Smooth muscle cell (in vitro differentiated cells): Measurements from ENCODE around the gene WDR59. TPM values are rescaled to one million over a fixed set of nuclear protein-coding genes. Genes with fewer than 3 reads are reported as not detected.

Experiments used
- DNase-seq: peaks from one replicate; lab custom pipeline; 2025; ENCODE audit not compliant: unreplicated experiment; lab: John Stamatoyannopoulos, UW
- H2AFZ ChIP-seq: fragments of 200-600 bp; sonication (generic); 2 replicates; pipeline ENCODE4 v1.6.0; 2016; ENCODE audit warnings: antibody characterized with exemption, low read depth, mild to moderate bottlenecking
- H3F3A ChIP-seq: fragments of 200-600 bp; sonication (generic); 2 replicates; pipeline ENCODE4 v1.6.0; 2017; ENCODE audit warnings: antibody characterized with exemption, low read depth
- H3K27ac ChIP-seq: fragments of 200-600 bp; sonication (generic); 2 replicates; pipeline ENCODE4 v1.5.1; 2016; ENCODE audit warnings: low read depth, mild to moderate bottlenecking
- H3K27me3 ChIP-seq: fragments of 200-600 bp; sonication (generic); 2 replicates; pipeline ENCODE4 v1.6.1; 2016; ENCODE audit warnings: low read depth, mild to moderate bottlenecking
- H3K36me3 ChIP-seq: fragments of 200-600 bp; sonication (generic); 2 replicates; pipeline ENCODE4 v1.5.1; 2016; ENCODE audit warnings: low read depth
- H3K4me1 ChIP-seq: fragments of 200-600 bp; sonication (generic); 2 replicates; pipeline ENCODE4 v1.5.1; 2016; ENCODE audit warnings: low read depth
- H3K4me2 ChIP-seq: fragments of 200-600 bp; sonication (generic); 2 replicates; pipeline ENCODE4 v1.6.0; 2016; ENCODE audit warnings: mild to moderate bottlenecking
- H3K4me3 ChIP-seq: fragments of 200-600 bp; sonication (generic); 2 replicates; pipeline ENCODE4 v1.5.1; 2016; ENCODE audit warnings: mild to moderate bottlenecking
- H3K79me2 ChIP-seq: fragments of 200-600 bp; sonication (generic); 2 replicates; pipeline ENCODE4 v1.6.0; 2016; ENCODE audit warnings: low read depth, mild to moderate bottlenecking
- H3K9ac ChIP-seq: fragments of 200-600 bp; sonication (generic); 2 replicates; pipeline ENCODE4 v1.6.0; 2016; ENCODE audit warnings: low read depth
- H3K9me3 ChIP-seq: fragments of 200-600 bp; sonication (generic); replicated peaks from 2 replicates; pipeline ENCODE4 v1.5.1; 2016; ENCODE audit warnings: low read depth
- H4K20me1 ChIP-seq: fragments of 200-600 bp; sonication (generic); 2 replicates; pipeline ENCODE4 v1.6.0; 2016; ENCODE audit warnings: low read depth
- CTCF ChIP-seq: fragments of 200-600 bp; sonication (generic); IDR thresholded peaks from 2 replicates; pipeline ENCODE4 v1.5.1; 2017; ENCODE audit warnings: borderline replicate concordance, mild to moderate bottlenecking, antibody characterized with exemption; ENCODE audit not compliant: insufficient read depth, poor library complexity, severe bottlenecking
- WGBS: methylation state at CpG from one replicate; pipeline ENCODE4 v1.1.7; 2016; ENCODE audit warnings: low lambda C conversion rate; 5-methylcytosine and 5-hydroxymethylcytosine counted together
- polyA plus RNA-seq: library from polyadenylated mRNA; unstranded; fragments of >200 nt; fragmentation: Nextera tagmentation; extraction: Ambion mirVana; gene quantifications from 2 replicates; pipeline ENCODE4 v1.2.1, GENCODE V29; 2016
- total RNA-seq: library from RNA; depleted of rRNA; stranded (reverse); fragments of >200 nt; gene quantifications from 2 replicates; pipeline ENCODE4 v1.2.3, GENCODE V29; 2014

The WDR59 gene
- total and polyA plus RNA-seq, 2 experiments from 2014 or later, result 14.3 to 19.2 TPM

DNA sequence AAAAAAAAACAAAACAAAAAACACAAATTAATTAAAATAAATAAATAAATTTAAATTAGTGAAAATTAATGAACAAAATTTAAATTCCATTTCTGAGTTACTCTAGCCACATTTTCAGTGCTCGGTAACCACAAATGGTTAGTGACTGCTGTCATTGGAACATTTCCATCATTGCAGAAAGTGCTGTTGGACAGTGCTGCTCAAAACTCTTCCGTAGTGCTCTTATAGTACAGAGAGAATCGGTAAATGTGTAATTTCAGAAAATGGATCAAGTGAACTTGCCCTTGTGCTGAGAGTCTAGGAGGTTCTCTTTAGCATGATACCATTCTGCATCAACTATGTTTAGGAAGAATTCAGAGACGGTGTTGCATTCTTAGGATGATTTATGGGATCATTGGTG, 37.6 kb upstream of the WDR59 start:
- Histone ChIP-seq H3K4me3 (no peak overlapping the region), H3K4me1 (no peaks in the 10 kb centered on the region), H4K20me1 (peaks cover 51% of the 10 kb centered on the region), H3K27ac (no peak overlapping the region), H3K36me3 (no peaks in the 10 kb centered on the region), H3K9ac (no peak overlapping the region), H2AFZ (no peak overlapping the region), H3K4me2 (no peak overlapping the region), H3K27me3 (no peaks in the 10 kb centered on the region), H3F3A (no peaks in the 10 kb centered on the region), H3K9me3 (peaks cover 12% of the 10 kb centered on the region), H3K79me2 (peaks cover 72% of the 10 kb centered on the region)
- no peak for DNase-seq
- 92% methylated on average over 4 of the region's 4 CpGs for WGBS
- no peak for TF ChIP-seq CTCF

- H2AFZ ChIP-seq, result no peak overlapping the region
These were observed 36.5 kb upstream of the WDR59 start for GRCh38 chr16:75021410-75021809.

DNA sequence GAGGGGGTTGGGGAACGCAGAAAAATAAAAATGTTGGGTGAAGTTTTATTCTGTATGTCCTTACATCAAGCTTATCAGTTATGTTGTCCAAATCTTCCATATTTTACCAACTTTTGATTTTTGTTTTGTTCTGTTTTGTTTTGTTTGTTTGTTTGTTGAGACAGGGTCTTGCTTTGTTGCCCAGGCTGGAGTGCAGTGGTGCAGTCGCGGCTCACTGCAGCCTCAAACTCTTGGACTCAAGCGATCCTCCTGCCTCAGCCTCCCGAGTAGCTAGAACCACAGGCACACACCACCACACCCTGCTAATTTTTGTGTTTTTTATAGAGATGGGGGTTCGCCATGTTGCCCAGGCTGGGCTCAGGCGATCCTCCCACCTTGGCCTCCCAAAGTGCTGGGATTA, 34.7 kb upstream of the WDR59 start:
- H3K27ac ChIP-seq, result no peak overlapping the region
- no peak overlapping the region for H3K4me2 ChIP-seq

More at GRCh38 chr16:75021410-75021809, 36.5 kb upstream of the WDR59 start:
- H3K9me3 ChIP-seq, result peaks cover 12% of the 10 kb centered on the region
- DNase-seq, result no peak
- H3K4me3 ChIP-seq, result no peak overlapping the region
- TF ChIP-seq CTCF, result no peak
- peaks cover 51% of the 10 kb centered on the region for H4K20me1 ChIP-seq
- H3F3A ChIP-seq, result no peaks in the 10 kb centered on the region
- no peak overlapping the region for H3K27ac ChIP-seq
- WGBS, result 97% methylated on average over 1 of the region's 1 CpG
- no peak overlapping the region for H3K9ac ChIP-seq
- H3K4me1 ChIP-seq, result no peaks in the 10 kb centered on the region
- no peaks in the 10 kb centered on the region for H3K27me3 ChIP-seq
- no peaks in the 10 kb centered on the region for H3K36me3 ChIP-seq
- no peak overlapping the region for H3K4me2 ChIP-seq
- peaks cover 72% of the 10 kb centered on the region for H3K79me2 ChIP-seq

More for the DNA sequence above, 34.7 kb upstream of the WDR59 start:
- Histone ChIP-seq H3K4me3 (no peak overlapping the region), H3K9ac (no peak overlapping the region), H3K79me2 (peaks cover 85% of the 10 kb centered on the region), H3K4me1 (no peaks in the 10 kb centered on the region), H2AFZ (no peak overlapping the region), H3K27me3 (no peaks in the 10 kb centered on the region), H3F3A (no peaks in the 10 kb centered on the region), H4K20me1 (peaks cover 48% of the 10 kb centered on the region), H3K9me3 (peaks cover 12% of the 10 kb centered on the region), H3K36me3 (no peaks in the 10 kb centered on the region)
- TF ChIP-seq CTCF, result no peak
- WGBS, result 99% methylated on average over 7 of the region's 7 CpGs
- DNase-seq, result no peak
